HEK293 (cell line): ENCODE measurements around the gene PGM1.

Source experiments
- CTCF ChIA-PET: fragments of 350-600 bp; formaldehyde crosslinking; extraction: SDS; loops from one replicate; lab custom pipeline; 2021; ENCODE audit warnings: antibody characterized with exemption; lab: Yijun Ruan, JAX
- POLR2A ChIA-PET: fragments of 300-600 bp; formaldehyde crosslinking; extraction: SDS; loops from one replicate; lab custom pipeline; 2020; ENCODE audit warnings: antibody characterized with exemption, inconsistent platforms; lab: Yijun Ruan, JAX
- H3K27ac ChIP-seq: fragments of 200-500 bp; sonication (Bioruptor generic); 2 replicates; pipeline ENCODE4 v1.5.1; 2014; ENCODE audit warnings: low read depth, low read length, control low read depth, inconsistent platforms; ENCODE audit errors: extremely low read depth
- H3K36me3 ChIP-seq, 2 experiments: fragments of 200-500 bp in 1 of 2; sonication (Bioruptor generic) in 1 of 2; 1 replicate in 1 of 2; 2 replicates in 1 of 2; pipeline ENCODE4 v1.5.1; 2014 to 2017; ENCODE audit warnings: inconsistent platforms in 2 of 2, low read length in 2 of 2; ENCODE audit not compliant: control insufficient read depth in 2 of 2, insufficient read depth in 1 of 2
- H3K4me1 ChIP-seq: fragments of 200-500 bp; sonication (Bioruptor generic); 2 replicates; pipeline ENCODE4 v1.5.1; 2014; ENCODE audit warnings: mild to moderate bottlenecking, low read length, inconsistent platforms; ENCODE audit not compliant: control insufficient read depth, insufficient read depth
- H3K4me3 ChIP-seq: 2 replicates; pipeline ENCODE4 v1.5.1; 2011; ENCODE audit warnings: low read depth, mild to moderate bottlenecking, control low read depth, low read length, moderate library complexity
- H3K9me3 ChIP-seq: fragments of 200-500 bp; sonication (Bioruptor generic); 2 replicates; pipeline ENCODE4 v1.5.1; 2014; ENCODE audit warnings: low read depth, low read length, inconsistent platforms; ENCODE audit not compliant: control insufficient read depth, insufficient read depth
- GFI1B ChIP-seq: fragments of 450-650 bp; formaldehyde crosslinking; IDR thresholded peaks from 2 replicates; pipeline ENCODE4 v1.5.1; 2016; ENCODE audit warnings: missing biosample characterization, missing genetic modification characterization
- IKZF3 ChIP-seq: fragments of 450-650 bp; IDR thresholded peaks from 2 replicates; pipeline ENCODE4 v1.5.0; 2018; ENCODE audit warnings: missing biosample characterization, mild to moderate bottlenecking, missing genetic modification characterization, moderate library complexity
- MZF1 ChIP-seq: fragments of 450-650 bp; formaldehyde crosslinking; IDR thresholded peaks from 2 replicates; pipeline ENCODE4 v1.5.1; 2017; ENCODE audit warnings: missing biosample characterization, missing genetic modification characterization, borderline replicate concordance
- OSR2 ChIP-seq: fragments of 450-650 bp; formaldehyde crosslinking; IDR thresholded peaks from 2 replicates; pipeline ENCODE4 v1.5.1; 2016; ENCODE audit warnings: missing biosample characterization, missing genetic modification characterization
- SCRT2 ChIP-seq: fragments of 450-650 bp; formaldehyde crosslinking; IDR thresholded peaks from 2 replicates; pipeline ENCODE4 v1.5.1; 2016; ENCODE audit warnings: missing biosample characterization, missing genetic modification characterization
- SP7 ChIP-seq: fragments of 450-650 bp; formaldehyde crosslinking; IDR thresholded peaks from 2 replicates; pipeline ENCODE4 v1.5.1; 2016; ENCODE audit warnings: missing biosample characterization, missing genetic modification characterization
- ZBTB17 ChIP-seq: fragments of 450-650 bp; formaldehyde crosslinking; IDR thresholded peaks from 2 replicates; pipeline ENCODE4 v1.5.1; 2016; ENCODE audit warnings: missing biosample characterization, missing genetic modification characterization
- ZBTB48 ChIP-seq: fragments of 450-650 bp; formaldehyde crosslinking; IDR thresholded peaks from 2 replicates; pipeline ENCODE4 v1.5.1; 2016; ENCODE audit warnings: missing biosample characterization, missing genetic modification characterization
- ZFP69B ChIP-seq: fragments of 450-650 bp; formaldehyde crosslinking; IDR thresholded peaks from 2 replicates; pipeline ENCODE4 v1.5.1; 2016; ENCODE audit warnings: missing biosample characterization, missing genetic modification characterization
- ZNF157 ChIP-seq: fragments of 450-650 bp; formaldehyde crosslinking; IDR thresholded peaks from 2 replicates; pipeline ENCODE4 v1.5.1; 2016; ENCODE audit warnings: missing biosample characterization, missing genetic modification characterization
- ZNF211 ChIP-seq: fragments of 450-650 bp; formaldehyde crosslinking; IDR thresholded peaks from 2 replicates; pipeline ENCODE4 v1.5.1; 2016; ENCODE audit warnings: low read depth, missing biosample characterization, missing genetic modification characterization
- ZNF366 ChIP-seq: fragments of 450-650 bp; formaldehyde crosslinking; conservative IDR thresholded peaks from 2 replicates; pipeline ENCODE4 v1.5.1; 2016; ENCODE audit warnings: missing biosample characterization, missing genetic modification characterization
- ZNF37A ChIP-seq: fragments of 450-650 bp; IDR thresholded peaks from 2 replicates; pipeline ENCODE4 v1.5.1; 2018; ENCODE audit warnings: missing biosample characterization, missing genetic modification characterization
- ZNF416 ChIP-seq: fragments of 450-650 bp; formaldehyde crosslinking; IDR thresholded peaks from 2 replicates; pipeline ENCODE4 v1.5.1; 2016; ENCODE audit warnings: missing biosample characterization, missing genetic modification characterization
- ZNF501 ChIP-seq: fragments of 450-650 bp; formaldehyde crosslinking; IDR thresholded peaks from 2 replicates; pipeline ENCODE4 v1.5.1; 2016; ENCODE audit warnings: missing biosample characterization, missing genetic modification characterization
- ZNF600 ChIP-seq: fragments of 450-650 bp; formaldehyde crosslinking; IDR thresholded peaks from 2 replicates; pipeline ENCODE4 v1.5.1; 2016; ENCODE audit warnings: missing biosample characterization, missing genetic modification characterization
- ZNF645 ChIP-seq: fragments of 450-650 bp; formaldehyde crosslinking; IDR thresholded peaks from 2 replicates; pipeline ENCODE4; 2016; ENCODE audit warnings: missing biosample characterization, missing genetic modification characterization
- ZNF843 ChIP-seq: fragments of 450-650 bp; formaldehyde crosslinking; IDR thresholded peaks from 2 replicates; pipeline ENCODE4 v1.5.1; 2016; ENCODE audit warnings: missing biosample characterization, missing genetic modification characterization
- ZXDB ChIP-seq: fragments of 450-650 bp; formaldehyde crosslinking; IDR thresholded peaks from 2 replicates; pipeline ENCODE4 v1.5.1; 2016; ENCODE audit warnings: missing biosample characterization, missing genetic modification characterization
- TF ChIP-seq, protein P1 (sequence below): fragments of 450-650 bp; formaldehyde crosslinking; IDR thresholded peaks from 2 replicates; pipeline ENCODE4 v1.5.1; 2016; ENCODE audit warnings: missing biosample characterization, missing genetic modification characterization, low read depth
- TF ChIP-seq, protein P2 (sequence below): fragments of 450-650 bp; formaldehyde crosslinking; IDR thresholded peaks from 2 replicates; pipeline ENCODE4 v1.5.1; 2016; ENCODE audit warnings: missing biosample characterization, missing genetic modification characterization
- TF ChIP-seq, protein P3 (sequence below): fragments of 450-650 bp; formaldehyde crosslinking; IDR thresholded peaks from 2 replicates; pipeline ENCODE4 v1.5.1; 2016; ENCODE audit warnings: missing biosample characterization, missing genetic modification characterization
- TF ChIP-seq, protein P4 (sequence below): fragments of 450-650 bp; formaldehyde crosslinking; IDR thresholded peaks from 2 replicates; pipeline ENCODE4 v1.5.1; 2016; ENCODE audit warnings: missing biosample characterization, missing genetic modification characterization
- TF ChIP-seq, protein P5 (sequence below): fragments of 450-650 bp; formaldehyde crosslinking; IDR thresholded peaks from 2 replicates; pipeline ENCODE4 v1.5.1; 2016; ENCODE audit warnings: missing biosample characterization, missing genetic modification characterization

Gene PGM1

GRCh38 chr1:63643926-63644325, 50.7 kb downstream of the PGM1 start:
- CTCF ChIA-PET: interaction anchor here (0.7 to 0.9 kb wide), 2 partner anchors 362 to 603 kb away, joined by 3 read pairs; no protein-coding TSS in a partner anchor
- H3K27ac ChIP-seq: no peak overlapping the region

GRCh38 chr1:63645317-63645716, 52.1 kb downstream of the PGM1 start:
- TF ChIP-seq ZNF645 (no peak), ZNF157 (tag by site-specific recombination) (no peak), GFI1B (tag by site-specific recombination) (no peak)
- TF ChIP-seq, protein P1, sequence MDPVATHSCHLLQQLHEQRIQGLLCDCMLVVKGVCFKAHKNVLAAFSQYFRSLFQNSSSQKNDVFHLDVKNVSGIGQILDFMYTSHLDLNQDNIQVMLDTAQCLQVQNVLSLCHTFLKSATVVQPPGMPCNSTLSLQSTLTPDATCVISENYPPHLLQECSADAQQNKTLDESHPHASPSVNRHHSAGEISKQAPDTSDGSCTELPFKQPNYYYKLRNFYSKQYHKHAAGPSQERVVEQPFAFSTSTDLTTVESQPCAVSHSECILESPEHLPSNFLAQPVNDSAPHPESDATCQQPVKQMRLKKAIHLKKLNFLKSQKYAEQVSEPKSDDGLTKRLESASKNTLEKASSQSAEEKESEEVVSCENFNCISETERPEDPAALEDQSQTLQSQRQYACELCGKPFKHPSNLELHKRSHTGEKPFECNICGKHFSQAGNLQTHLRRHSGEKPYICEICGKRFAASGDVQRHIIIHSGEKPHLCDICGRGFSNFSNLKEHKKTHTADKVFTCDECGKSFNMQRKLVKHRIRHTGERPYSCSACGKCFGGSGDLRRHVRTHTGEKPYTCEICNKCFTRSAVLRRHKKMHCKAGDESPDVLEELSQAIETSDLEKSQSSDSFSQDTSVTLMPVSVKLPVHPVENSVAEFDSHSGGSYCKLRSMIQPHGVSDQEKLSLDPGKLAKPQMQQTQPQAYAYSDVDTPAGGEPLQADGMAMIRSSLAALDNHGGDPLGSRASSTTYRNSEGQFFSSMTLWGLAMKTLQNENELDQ (tag by site-specific recombination): no peak

More at GRCh38 chr1:63643926-63644325, 50.7 kb downstream of the PGM1 start:
- Histone ChIP-seq H3K36me3 (peaks cover 0 to 45% of the 10 kb centered on the region in 2 experiments; a peak in 1 of 3 replicates), H3K9me3 (no peaks in the 10 kb centered on the region), H3K4me1 (peaks cover 9% of the 10 kb centered on the region; the same call in 1 of the 2 replicates), H3K4me3 (no peak overlapping the region)
- POLR2A ChIA-PET: no interaction called here
- TF ChIP-seq, protein P2, sequence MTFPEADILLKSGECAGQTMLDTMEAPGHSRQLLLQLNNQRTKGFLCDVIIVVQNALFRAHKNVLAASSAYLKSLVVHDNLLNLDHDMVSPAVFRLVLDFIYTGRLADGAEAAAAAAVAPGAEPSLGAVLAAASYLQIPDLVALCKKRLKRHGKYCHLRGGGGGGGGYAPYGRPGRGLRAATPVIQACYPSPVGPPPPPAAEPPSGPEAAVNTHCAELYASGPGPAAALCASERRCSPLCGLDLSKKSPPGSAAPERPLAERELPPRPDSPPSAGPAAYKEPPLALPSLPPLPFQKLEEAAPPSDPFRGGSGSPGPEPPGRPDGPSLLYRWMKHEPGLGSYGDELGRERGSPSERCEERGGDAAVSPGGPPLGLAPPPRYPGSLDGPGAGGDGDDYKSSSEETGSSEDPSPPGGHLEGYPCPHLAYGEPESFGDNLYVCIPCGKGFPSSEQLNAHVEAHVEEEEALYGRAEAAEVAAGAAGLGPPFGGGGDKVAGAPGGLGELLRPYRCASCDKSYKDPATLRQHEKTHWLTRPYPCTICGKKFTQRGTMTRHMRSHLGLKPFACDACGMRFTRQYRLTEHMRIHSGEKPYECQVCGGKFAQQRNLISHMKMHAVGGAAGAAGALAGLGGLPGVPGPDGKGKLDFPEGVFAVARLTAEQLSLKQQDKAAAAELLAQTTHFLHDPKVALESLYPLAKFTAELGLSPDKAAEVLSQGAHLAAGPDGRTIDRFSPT (tag by site-specific recombination): no peak
- TF ChIP-seq ZNF600 (tag by site-specific recombination): peak; percentile 37; the same call in 1 of the 2 replicates
- peak; percentile 45; the same call in 1 of the 2 replicates for TF ChIP-seq ZNF843 (tag by site-specific recombination)
- peak; percentile 73 for TF ChIP-seq ZBTB17 (tag by site-specific recombination)
- 0 out of 2 replicates have a peak, but pooled peaks have one; percentile 49 for TF ChIP-seq ZNF501
- TF ChIP-seq, protein P3, sequence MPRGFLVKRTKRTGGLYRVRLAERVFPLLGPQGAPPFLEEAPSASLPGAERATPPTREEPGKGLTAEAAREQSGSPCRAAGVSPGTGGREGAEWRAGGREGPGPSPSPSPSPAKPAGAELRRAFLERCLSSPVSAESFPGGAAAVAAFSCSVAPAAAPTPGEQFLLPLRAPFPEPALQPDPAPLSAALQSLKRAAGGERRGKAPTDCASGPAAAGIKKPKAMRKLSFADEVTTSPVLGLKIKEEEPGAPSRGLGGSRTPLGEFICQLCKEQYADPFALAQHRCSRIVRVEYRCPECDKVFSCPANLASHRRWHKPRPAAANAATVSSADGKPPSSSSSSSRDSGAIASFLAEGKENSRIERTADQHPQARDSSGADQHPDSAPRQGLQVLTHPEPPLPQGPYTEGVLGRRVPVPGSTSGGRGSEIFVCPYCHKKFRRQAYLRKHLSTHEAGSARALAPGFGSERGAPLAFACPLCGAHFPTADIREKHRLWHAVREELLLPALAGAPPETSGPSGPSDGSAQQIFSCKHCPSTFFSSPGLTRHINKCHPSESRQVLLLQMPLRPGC (tag by site-specific recombination): peak; percentile 71; the same call in 1 of the 2 replicates
- peak; percentile 76 for TF ChIP-seq OSR2 (tag by site-specific recombination)
- peak; percentile 94 for TF ChIP-seq ZBTB48 (tag by site-specific recombination)
- TF ChIP-seq, protein P4, sequence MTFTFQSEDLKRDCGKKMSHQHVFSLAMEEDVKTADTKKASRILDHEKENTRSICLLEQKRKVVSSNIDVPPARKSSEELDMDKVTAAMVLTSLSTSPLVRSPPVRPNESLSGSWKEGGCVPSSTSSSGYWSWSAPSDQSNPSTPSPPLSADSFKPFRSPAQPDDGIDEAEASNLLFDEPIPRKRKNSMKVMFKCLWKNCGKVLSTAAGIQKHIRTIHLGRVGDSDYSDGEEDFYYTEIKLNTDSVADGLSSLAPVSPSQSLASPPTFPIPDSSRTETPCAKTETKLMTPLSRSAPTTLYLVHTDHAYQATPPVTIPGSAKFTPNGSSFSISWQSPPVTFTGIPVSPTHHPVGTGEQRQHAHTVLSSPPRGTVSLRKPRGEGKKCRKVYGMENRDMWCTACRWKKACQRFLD (tag by site-specific recombination): no peak
- no peak for TF ChIP-seq SCRT2 (tag by site-specific recombination)
- TF ChIP-seq ZXDB: peak; percentile 74
- TF ChIP-seq ZNF37A (tag by site-specific recombination): no peak
- TF ChIP-seq SP7 (tag by site-specific recombination): 0 out of 2 replicates have a peak, but pooled peaks have one; percentile 24
- no peak for TF ChIP-seq ZNF416 (tag by site-specific recombination)
- 0 out of 2 replicates have a peak, but pooled peaks have one; percentile 15 for TF ChIP-seq MZF1 (tag by site-specific recombination)
- TF ChIP-seq ZFP69B (tag by site-specific recombination): no peak
- TF ChIP-seq ZNF366 (tag by site-specific recombination): 0 out of 2 replicates have a peak, but pooled peaks have one; percentile 17
- TF ChIP-seq, protein P5, sequence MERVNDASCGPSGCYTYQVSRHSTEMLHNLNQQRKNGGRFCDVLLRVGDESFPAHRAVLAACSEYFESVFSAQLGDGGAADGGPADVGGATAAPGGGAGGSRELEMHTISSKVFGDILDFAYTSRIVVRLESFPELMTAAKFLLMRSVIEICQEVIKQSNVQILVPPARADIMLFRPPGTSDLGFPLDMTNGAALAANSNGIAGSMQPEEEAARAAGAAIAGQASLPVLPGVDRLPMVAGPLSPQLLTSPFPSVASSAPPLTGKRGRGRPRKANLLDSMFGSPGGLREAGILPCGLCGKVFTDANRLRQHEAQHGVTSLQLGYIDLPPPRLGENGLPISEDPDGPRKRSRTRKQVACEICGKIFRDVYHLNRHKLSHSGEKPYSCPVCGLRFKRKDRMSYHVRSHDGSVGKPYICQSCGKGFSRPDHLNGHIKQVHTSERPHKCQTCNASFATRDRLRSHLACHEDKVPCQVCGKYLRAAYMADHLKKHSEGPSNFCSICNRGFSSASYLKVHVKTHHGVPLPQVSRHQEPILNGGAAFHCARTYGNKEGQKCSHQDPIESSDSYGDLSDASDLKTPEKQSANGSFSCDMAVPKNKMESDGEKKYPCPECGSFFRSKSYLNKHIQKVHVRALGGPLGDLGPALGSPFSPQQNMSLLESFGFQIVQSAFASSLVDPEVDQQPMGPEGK (tag by site-specific recombination): 0 out of 2 replicates have a peak, but pooled peaks have one; percentile 5
- 0 out of 2 replicates have a peak, but pooled peaks have one; percentile 31 for TF ChIP-seq IKZF3 (tag by site-specific recombination)
- TF ChIP-seq ZNF211 (tag by site-specific recombination): no peak

More at GRCh38 chr1:63645317-63645716, 52.1 kb downstream of the PGM1 start:
- H3K9me3 ChIP-seq: no peaks in the 10 kb centered on the region
- H3K36me3 ChIP-seq: peaks cover 0 to 41% of the 10 kb centered on the region in 2 experiments; a peak in 1 of 3 replicates
- no peak overlapping the region for H3K4me3 ChIP-seq
- CTCF ChIA-PET: no interaction called here
- no peak overlapping the region for H3K27ac ChIP-seq
- H3K4me1 ChIP-seq: peaks cover 9% of the 10 kb centered on the region; the same call in 1 of the 2 replicates
- POLR2A ChIA-PET: no interaction called here
